ENCODE data around the gene MAPK9.

- TF ChIP-seq CTCF (conservative IDR thresholded peaks at IDR 0.05; ENCODE audit: low read length): no peak
- TF ChIP-seq EZH2phosphoT487 (IDR thresholded peaks at IDR 0.05; ENCODE audit: borderline replicate concordance): no peak
Measured at GRCh38 chr5:180330270-180330648, 38.4 kb upstream of the MAPK9 start.

Measured in Loucy (cell line).